ENCODE data around the gene MECP2.
A peak's percentile ranks its signal among the peaks of the same experiment; 100 is the strongest.

Gene MECP2

DNA sequence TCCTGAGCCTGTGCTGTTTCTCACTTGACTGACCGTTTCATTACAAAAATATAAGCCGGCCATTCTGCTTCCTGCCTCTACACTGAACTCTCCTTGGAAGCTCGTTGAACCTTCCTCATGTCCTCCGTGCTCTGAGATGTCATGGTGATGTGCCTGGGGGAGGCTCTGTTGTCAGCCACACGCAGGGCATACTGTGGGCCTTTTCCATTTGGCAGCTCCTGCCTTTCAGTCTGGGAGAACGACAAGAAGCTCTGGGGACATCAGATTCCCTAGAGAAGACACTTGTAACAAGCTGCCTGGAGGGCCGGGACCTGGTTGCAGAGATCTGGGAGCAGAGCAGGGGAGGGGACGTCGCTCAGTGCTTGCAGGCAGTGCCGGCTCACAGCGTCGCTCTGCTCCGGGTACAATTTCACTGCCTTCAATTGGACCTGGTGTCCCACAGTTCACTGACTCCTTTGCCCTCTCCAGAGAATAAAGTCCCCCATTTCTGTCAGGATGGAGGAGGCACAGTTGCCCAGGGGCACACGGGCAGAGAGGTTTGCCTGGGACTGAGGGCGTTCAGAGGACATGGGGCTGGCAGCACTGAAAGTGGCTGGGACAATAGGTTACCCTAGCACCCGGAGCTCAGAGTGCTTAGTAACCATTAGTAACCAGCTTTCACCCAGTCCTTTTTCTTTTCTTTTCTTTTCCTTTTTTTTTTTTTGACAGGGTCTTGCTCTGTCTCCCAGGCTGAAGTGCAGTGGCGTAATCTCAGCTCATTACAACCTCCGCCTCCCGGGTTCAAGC, 19.1 kb upstream of the MECP2 start:
- DNase-seq (ENCODE audit: insufficient read length, low spot score) (no peak), FAIRE-seq (no peak)

DNA sequence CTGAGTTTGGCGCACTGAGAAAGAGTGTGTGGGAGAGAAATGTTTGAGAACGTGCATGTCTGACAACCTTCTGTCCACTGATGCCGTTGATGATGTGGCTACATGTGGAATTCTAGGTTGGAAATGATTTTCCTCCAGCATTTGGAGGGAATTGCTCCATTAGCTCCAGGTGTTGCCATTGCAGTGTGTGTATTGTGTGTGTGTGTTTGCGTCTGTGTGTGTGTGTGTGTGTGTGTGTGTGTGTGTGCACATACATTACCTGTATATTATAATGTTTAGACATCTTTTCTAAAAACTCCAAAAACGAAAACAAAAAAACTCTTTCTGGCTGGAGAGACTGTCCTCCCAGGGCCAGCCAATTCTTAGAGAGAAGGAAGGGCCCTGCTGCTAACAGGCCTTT, 18.2 kb upstream of the MECP2 start:
- DNase-seq (ENCODE audit: insufficient read length, low spot score): no peak
- FAIRE-seq: no peak

DNA sequence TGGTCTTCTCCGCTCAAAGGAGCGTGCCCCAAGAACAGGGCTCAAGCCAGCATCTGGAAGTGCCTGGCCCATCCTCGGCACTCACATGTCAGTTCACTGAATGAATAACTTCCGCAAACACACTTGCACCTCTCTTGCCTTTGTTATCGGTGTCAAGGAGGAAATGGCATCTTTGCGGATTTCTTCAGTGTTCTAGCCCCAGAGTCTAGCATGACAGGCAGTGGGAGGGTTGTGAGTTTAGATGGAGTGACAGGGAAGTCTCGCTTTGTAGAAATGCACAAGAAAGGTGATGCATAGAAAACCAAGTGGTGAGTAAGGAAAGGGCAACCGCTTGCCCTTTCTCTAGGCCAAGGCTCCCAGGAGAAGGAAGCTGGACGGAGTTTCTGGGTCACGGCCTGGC, 17.6 kb upstream of the MECP2 start:
- no peak for DNase-seq (ENCODE audit: insufficient read length, low spot score)
- FAIRE-seq: no peak

DNA sequence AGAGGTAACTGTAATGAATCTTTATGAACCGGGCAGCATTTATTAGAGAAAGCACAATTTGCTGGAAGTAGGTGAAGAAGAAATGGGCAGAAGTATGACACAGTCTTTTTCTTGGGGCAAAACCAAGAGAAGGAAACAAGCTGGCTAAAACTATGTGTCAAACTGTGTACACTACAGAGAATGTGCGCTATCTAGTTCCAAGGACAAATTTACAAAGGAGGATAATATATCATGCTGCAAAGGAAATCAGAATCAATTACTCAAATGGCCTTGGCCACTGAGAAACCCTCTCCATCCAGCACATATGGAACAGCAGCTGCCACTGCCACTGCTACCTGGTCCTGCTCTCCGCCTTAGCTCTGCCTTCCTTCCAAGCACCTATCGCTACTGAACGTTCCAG, 17.1 kb upstream of the MECP2 start:
- FAIRE-seq (no peak), DNase-seq (ENCODE audit: insufficient read length, low spot score) (no peak)

DNA sequence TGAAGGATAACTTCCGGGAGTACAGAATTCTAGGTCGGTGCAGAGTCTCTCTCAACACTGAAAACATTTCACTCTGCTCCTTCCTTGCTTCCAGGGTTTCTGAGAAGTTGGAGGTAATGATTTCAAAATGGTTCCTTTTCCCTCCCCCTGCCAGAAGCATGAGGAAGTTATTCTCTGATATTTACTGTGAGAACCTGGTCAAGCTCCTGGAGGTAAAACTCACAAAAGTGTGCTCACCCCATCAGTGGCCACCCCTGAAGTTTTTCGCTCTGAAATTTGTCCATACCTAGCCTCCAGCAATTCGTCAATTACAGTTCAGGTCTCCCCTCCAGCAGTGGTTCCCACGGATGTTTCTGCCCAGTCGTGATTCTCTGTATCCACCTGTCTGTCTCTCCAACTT, 16.2 kb upstream of the MECP2 start:
- no peak for DNase-seq (ENCODE audit: insufficient read length, low spot score)
- FAIRE-seq: no peak

DNA sequence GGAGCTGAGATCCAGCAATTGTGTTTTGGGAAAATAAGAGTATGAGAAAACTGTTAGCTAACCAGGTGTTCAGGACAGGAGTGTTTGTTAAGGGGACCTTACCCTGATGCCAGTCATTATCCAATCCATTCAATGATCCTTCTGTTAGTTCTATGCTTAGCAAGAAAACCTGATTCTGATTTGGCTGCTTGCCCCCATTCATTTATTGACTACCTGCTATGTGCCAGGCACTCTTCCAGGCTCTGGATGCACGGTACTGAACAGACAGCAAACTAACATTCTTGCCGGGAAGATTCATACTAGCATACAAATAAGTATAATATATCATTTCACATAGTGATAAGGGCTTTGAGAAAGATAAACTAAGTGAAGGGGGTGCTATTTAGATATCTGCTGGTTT, 1.0 kb upstream of the MECP2 start:
- no peak for FAIRE-seq

DNA sequence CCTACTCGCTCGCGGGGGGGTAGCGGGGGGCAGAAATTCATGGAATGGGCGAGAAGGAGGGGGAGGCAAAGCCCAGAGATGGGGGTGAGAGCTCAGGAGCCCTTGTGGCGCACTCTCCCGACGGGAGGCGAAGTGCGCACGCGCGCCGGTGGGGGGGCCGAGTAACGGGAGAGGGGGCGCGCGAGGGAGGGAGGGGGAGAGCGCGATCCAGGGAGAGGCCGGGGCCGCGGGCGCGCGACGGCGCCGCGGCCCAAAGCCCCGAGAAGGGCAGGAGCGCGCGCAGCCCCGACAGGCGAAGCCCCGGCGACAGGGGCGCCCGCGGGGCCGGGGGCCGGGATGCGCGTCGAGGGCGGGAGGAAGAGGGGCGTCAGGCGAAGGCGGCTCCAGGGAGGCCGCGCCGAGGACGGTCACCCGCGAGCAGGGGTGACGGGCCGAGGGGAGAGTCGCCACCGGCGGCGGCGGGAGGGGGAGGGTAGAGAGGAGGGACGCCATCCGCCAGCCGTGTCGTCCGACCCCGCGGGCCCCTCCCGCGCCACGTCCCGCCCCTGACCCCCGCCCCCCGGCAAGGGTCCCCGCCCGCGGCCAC, 421 bp downstream of the MECP2 start:
- FAIRE-seq (no peak), DNase-seq (ENCODE audit: insufficient read length, low spot score) (peak; percentile 72)

More for the DNA sequence above, 1.0 kb upstream of the MECP2 start:
- no peak for DNase-seq (ENCODE audit: insufficient read length, low spot score)

DNA sequence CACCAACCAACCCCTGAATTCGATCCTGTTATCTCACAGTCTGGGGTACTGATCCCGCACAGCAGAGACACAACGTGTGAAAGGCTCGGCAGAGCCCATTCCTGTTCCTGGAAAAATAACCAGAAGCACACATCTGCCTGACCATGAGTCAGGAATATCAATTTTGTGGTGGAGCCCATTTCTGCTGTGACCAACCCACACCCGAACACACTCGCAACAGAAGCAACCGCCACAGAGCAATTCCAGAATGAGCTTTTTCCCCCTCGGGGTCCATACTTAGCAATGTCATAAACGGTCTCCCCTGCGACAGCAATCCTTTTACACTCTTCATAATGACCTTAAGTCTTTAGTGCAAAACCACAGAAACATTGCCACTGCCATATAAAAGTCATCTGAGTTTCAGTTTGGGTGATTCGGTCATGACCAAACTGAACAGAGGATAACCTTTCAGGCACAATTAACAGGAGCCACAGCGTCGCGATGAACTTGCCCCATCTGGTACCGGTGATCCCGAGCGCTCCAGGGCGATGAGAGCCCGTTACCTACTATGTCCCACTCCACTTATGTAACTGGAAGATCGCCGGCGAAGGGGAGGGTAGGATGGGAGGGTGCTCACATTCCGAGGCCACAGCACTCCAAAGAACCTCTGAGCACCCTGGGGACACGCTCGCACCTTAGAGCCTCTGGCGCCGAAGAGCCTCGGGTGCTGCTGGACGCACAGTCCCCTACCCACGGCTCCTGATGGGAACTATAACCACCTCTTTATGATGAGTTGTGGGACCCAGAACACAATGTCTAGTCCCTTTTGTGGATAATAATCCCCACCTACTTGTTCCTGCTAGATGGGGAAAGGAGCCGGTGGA, 1.1 kb downstream of the MECP2 start:
- DNase-seq (ENCODE audit: insufficient read length, low spot score) (no peak), FAIRE-seq (no peak)

DNA sequence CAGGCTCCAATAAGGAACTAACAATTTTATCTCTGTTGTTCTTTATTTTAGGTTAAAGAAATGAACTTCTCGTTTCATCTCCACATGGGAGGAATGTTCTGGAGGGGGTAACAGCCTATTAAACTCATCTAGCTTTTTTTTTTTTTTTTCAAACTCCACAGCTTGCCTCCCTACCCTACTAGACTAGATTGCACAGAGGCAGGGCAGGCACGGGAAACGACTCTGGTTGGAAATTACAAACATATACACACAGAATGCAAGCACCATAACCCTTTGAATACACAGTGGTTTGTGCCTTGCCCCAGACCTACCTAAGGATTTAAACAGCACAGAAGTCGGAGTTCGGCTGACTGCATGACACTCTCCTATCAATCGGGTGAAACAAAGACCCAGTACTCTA, 2.7 kb downstream of the MECP2 start:
- FAIRE-seq: no peak
- no peak for DNase-seq (ENCODE audit: insufficient read length, low spot score)

DNA sequence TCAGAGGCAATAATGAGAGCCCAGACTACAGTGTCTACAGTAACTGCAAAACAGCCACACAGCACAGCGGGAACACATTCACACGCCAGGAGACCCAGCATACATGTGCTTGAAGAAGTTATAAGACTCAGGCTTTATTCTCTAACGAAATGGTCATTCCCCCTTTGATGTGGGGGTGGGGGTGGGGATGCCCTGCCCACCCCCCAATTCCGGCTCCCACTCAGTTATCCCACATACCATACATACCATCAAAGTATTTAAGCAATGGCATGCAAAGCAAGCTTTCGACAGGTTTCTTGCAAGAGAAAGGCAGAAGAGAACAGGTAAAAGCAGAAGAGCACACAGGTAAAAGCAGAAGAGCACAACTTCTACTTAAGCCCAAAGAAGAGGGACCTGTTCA, 3.6 kb downstream of the MECP2 start:
- DNase-seq (ENCODE audit: insufficient read length, low spot score) (no peak), FAIRE-seq (no peak)

DNA sequence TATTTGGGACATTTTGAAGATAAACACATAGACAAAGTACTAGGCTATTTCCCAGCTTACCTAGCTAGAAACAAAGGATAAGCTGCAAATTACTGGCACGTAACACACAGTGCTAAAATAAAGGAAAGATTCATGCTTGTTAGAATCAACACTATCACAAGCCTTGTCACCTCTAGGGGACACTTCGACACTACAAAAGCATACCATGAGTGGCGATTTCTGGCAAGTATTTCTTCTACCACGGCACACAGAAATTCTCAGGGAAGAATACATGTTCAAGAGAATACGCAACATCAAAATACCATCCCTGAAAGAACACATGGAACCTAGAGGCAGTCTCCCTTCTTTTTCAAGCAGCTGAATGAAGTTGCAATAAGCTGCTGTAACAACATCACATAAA, 5.1 kb downstream of the MECP2 start:
- FAIRE-seq (no peak), DNase-seq (ENCODE audit: insufficient read length, low spot score) (no peak)

DNA sequence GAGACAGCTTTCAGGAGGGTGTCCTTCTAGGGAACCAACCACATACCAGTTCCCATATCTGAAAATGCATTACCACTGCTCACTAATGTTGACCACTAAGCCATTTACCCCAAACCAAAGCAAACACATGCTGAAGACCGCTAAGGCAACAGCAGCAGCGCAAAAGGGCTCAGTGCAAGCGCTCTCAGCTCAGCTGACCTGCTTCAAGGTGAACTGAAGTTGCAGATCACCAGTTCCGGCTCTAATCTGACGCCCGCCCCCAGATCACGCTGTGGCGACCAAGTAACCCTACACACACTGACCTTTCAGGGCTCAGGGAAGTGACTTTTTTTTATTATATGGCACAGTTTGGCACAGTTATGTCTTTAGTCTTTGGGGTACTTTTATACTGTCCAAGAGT, 5.8 kb downstream of the MECP2 start:
- FAIRE-seq (no peak), DNase-seq (ENCODE audit: insufficient read length, low spot score) (no peak)

DNA sequence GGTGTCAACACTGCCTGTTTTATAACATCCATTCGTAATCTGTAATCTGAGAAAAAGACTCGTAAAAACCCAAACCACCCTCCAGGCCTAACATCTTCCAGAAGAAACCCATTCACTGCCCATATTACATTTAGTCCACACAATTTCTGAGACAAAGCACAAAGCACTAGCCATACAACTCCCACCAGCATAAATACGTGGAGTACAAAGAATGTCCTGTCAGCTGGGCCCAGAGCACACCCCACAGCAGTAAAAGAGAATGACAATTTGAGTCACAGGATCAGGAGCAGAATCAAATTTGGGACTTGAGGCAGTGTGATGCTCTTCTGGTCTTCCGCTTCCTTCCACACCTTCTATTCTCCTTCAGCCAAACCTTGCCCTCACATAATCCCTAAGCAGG, 6.8 kb downstream of the MECP2 start:
- no peak for DNase-seq (ENCODE audit: insufficient read length, low spot score)
- FAIRE-seq: no peak

DNA sequence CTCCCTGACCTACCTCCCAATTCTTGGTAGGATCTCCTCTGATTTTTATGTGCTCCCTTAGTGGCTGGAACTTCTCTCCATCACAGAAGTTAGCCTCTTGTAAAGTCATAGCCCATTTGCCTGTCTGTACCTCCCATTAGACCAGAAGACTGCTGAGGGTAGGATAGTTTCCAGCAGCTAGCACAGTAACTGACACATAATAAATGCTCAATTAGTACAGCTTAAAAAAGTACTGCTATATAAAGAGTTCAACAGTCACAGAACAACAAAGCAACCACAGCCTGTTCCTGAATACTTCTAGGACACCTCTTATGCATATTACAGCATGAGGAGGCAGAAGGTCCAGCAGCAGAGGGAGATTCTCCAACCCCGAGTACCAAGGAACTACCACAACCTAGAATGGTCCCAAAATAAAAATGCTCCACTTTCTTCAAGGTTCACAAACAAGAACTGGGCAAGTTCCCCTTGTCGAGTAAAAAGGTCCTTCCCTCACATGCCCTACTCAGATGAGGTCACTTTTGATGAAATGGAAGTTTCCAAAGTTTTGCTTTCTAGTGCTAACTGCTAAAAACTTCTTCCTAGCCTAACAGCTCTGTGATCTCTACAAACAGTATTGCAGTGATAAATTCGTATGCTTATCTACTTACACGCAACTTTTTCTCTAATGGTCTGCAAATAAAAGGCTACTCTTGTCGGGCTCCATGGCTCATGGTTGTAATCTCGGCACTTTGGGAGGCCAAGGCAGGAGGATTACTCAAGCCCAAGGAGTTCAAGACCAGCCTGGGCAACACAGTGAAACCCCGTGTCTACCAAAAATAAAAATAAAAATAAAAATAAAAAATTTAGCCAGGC, 12.8 kb downstream of the MECP2 start:
- DNase-seq (ENCODE audit: insufficient read length, low spot score): no peak
- no peak for FAIRE-seq

DNA sequence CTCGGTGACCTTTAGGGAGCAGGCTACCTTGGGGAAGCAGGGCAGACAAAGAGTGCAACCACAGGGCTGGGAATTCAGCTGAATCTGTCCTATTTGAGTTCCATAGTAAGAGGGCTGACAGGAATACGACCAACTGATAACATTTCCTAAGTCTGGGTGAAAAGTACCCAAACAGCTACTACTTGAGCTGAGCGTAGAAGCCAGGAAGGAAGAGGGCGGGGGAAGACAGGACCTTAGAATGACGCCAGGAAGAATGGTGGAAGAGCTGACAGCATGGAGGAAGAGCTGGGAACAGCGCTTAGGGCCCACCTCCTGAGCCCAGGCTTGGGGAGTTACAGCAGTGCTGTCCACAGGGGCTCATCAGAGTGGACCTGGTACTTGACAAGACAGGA, 14.4 kb downstream of the MECP2 start:
- FAIRE-seq (no peak), DNase-seq (ENCODE audit: insufficient read length, low spot score) (no peak)

DNA sequence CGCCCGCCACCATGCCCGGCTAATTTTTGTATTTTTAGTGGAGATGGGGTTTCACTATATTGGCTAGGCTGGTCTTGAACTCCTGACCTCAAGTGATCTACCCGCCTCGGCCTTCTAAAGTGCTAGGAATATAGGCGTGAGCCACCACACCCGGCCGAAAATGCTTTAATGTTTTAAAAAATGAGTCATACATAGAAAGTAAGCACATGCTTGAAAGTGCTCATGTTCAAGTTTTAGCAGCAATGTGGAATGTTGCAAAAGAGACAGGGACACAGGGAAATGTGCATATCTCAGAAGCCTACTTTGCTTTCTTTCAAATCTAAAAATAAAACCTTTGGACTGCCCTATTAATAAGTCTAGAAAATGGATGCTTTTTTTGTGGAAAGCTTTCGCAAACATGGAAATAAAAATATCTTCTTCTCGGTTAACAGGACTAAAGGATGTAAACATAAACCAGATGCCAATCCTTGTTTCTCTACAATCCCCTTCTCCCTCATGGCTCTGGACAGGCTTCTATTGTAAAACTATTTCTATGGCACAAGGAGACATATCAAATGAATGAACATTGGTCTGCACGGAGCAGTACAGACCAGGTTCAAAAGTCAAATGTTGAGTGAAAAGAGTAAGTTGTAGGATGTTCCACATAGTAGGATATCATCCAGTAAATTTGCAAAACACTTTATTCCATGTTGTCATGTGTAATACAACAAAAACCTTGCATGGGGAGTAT, 15.0 kb downstream of the MECP2 start:
- no peak for FAIRE-seq
- DNase-seq (ENCODE audit: insufficient read length, low spot score): no peak

DNA sequence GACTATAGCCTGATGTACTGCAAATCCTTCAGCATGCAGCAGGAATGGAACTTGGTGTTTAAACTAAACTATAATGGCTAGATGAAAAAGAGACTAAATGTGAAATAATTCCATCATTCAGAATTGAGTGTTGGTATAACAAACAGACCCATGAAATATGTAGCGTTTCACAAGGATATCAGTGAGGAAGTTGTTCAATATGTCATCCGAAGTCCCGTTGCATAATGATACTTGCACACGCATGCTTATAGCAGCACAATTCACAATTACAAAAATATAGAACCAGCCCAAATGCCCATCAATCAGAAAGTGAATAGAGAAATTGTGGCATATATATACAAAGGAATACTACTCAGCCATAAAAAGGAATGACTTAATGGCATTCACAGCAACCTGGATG, 20.4 kb downstream of the MECP2 start:
- FAIRE-seq (no peak), DNase-seq (ENCODE audit: insufficient read length, low spot score) (no peak)

DNA sequence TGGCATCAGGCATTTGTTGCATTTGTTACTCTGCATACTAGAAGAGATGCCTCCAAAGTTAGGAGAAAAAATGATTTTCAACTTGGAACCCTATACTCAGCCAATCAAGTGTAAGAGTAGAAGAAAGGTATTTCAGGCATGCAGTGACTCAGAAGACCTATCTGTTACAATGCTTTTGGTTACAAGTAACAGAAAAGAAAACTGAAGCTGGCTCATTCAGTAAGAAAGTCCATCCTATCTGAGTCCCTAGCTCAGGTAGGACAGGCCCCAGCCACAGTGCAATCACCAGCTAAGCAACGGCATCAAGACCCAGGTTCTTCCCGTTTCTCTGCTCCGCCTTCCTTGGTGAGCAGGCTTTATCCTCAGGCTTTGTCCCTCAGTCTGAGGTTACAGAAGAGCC, 23.3 kb downstream of the MECP2 start:
- FAIRE-seq (no peak), DNase-seq (ENCODE audit: insufficient read length, low spot score) (peak; percentile 63)

DNA sequence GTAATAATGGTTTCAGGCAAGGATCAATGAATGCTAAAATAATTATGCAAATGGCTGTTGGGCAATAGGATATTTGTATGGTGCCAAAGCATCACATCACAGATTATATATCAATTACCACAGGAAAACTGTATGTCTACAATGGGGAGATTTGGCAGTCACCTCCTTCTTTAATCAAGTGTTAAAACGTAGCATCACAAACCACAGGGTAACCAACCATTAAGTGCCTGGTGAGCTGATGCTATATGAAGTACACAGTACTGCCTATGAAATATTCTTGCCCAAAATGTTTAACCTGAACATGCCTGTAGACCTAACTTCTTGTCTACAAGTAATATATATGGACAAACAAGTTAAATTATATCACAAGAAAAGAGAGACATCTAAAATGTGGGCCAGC, 25.3 kb downstream of the MECP2 start:
- DNase-seq (ENCODE audit: insufficient read length, low spot score) (no peak), FAIRE-seq (no peak)

DNA sequence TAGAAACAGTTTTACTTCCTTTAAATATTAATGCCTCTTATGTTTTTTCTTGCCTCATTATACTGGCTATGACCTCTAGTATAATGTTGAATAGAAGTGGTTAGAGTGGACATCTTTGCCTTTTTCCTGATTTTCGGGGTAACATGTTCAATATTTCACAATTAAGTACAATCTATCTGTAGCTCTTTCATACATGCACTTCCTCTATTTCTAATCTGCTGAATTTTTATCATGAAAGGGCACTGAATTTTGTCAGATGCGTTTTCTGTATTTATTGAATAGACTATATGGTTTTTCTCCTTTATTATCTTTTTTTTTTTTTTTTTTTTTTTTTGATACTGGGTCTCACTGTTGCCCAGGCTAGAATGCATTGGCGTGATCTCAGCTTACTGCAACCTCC, 29.0 kb downstream of the MECP2 start:
- DNase-seq (ENCODE audit: insufficient read length, low spot score) (no peak), FAIRE-seq (no peak)

Data from HTR-8/SVneo (cell line).